NT2/D1 (cell line): Measurements from ENCODE around the gene CDKN1C.

ENCODE experiments used
- YY1 ChIP-seq: IDR thresholded peaks from 2 replicates; pipeline ENCODE4 v1.6.1; 2011; ENCODE audit not compliant: insufficient read length, insufficient read depth
- ZNF274 ChIP-seq: IDR thresholded peaks from 2 replicates; pipeline ENCODE4 v1.6.1; 2011; ENCODE audit warnings: mild to moderate bottlenecking, low read depth, low read length

- no peak for TF ChIP-seq YY1
- TF ChIP-seq ZNF274, result no peak
Observed at GRCh38 chr11:2837651-2838050, 47.9 kb downstream of the CDKN1C start.
